Measurements from ENCODE around the gene TBC1D8B. TPM values are rescaled to one million over a fixed set of nuclear protein-coding genes. Genes with fewer than 3 reads are reported as not detected.

TBC1D8B gene
- total and polyA plus RNA-seq, 2 donors (not counting 1 experiment from before 2014, with no cell fraction given) = 0.46 to 9.1 TPM

- no peaks in the 10 kb centered on the region for H3K27me3 Mint-ChIP-seq
- no peak overlapping the region for H3K27ac Mint-ChIP-seq
- DNase-seq (peak; percentile 49), ATAC-seq (ENCODE audit: low read depth) (peak; percentile 47)
- H3K27ac ChIP-seq (ENCODE audit: low read length in 2 of 2) = no peak overlapping the region
- no peak overlapping the region for H3K4me3 ChIP-seq (ENCODE audit: control extremely low read depth in 1 of 5, extremely low read depth in 1 of 5, insufficient read depth in 1 of 5, low read depth in 2 of 5, low read length in 4 of 5)
- H3K9me3 ChIP-seq (ENCODE audit: control extremely low read depth in 1 of 3, control insufficient read depth in 2 of 3, insufficient read depth in 1 of 3, low read length in 2 of 3) = no peaks in the 10 kb centered on the region
- no CpG with 5 or more reads among the region's 6 CpGs for WGBS (ENCODE audit: insufficient coverage)
- H3K4me1 Mint-ChIP-seq = no peaks in the 10 kb centered on the region
- H3K36me3 ChIP-seq (replicated peaks in 1 of 2; ENCODE audit: control extremely low read depth in 1 of 2, control insufficient read depth in 1 of 2, extremely low read depth in 1 of 2, insufficient read depth in 2 of 2, low read length in 1 of 2) = no peaks in the 10 kb centered on the region
- ChIA-PET POLR2A (no interaction called here), CTCF (interaction anchor here (1.0 to 2.5 kb wide), 5 partner anchors 8 to 1000 kb away, joined by 3 to 10 read pairs (median 5); partner anchors contain the start of gene RIPPLY1)
- no peaks in the 10 kb centered on the region for H3K4me1 ChIP-seq (ENCODE audit: control insufficient read depth in 2 of 2, insufficient read depth in 2 of 2, low read length in 2 of 2)
- H3K9me3 Mint-ChIP-seq (ENCODE audit: insufficient read depth) = no peaks in the 10 kb centered on the region
- H3K4me3 Mint-ChIP-seq = no peak overlapping the region
- intact Hi-C loops (cut with micrococcal nuclease) = loop anchor here (1.0 to 10.0 kb wide), 3 partner anchors 530 to 1000 kb away; no protein-coding TSS in a partner anchor
- H3K9ac ChIP-seq (ENCODE audit: low read length) = no peak overlapping the region
- TF ChIP-seq CTCF (IDR thresholded peaks at IDR 0.05) (peak; percentile 73), EZH2 (IDR thresholded peaks at IDR 0.05; ENCODE audit: borderline replicate concordance, insufficient read depth, low read depth, low read length, poor library complexity, severe bottlenecking) (no peak)
- H2AFZ ChIP-seq (ENCODE audit: insufficient read depth, low read depth, low read length, poor library complexity, severe bottlenecking) = no peak overlapping the region
- H3K27me3 ChIP-seq (replicated peaks in 1 of 4; ENCODE audit: control extremely low read depth in 1 of 4, control insufficient read depth in 3 of 4, insufficient read depth in 4 of 4, low read length in 3 of 4) = peaks cover 0 to 3% (median 0%) of the 10 kb centered on the region in 4 experiments
- H3K4me2 ChIP-seq (replicated peaks; ENCODE audit: low read depth, low read length, poor library complexity, severe bottlenecking) = no peak overlapping the region
- no peaks in the 10 kb centered on the region for H4K20me1 ChIP-seq (ENCODE audit: control insufficient read depth, insufficient read depth, low read length, poor library complexity, severe bottlenecking)
- H3K79me2 ChIP-seq (ENCODE audit: control insufficient read depth, insufficient read depth, low read length) = no peaks in the 10 kb centered on the region
Measured at GRCh38 chrX:106894392-106894909, 92.0 kb downstream of the TBC1D8B start.

GRCh38 chrX:106894978-106895452 is 92.5 kb downstream of the TBC1D8B start:
- Histone ChIP-seq H3K9me3 (ENCODE audit: control extremely low read depth in 1 of 3, control insufficient read depth in 2 of 3, insufficient read depth in 1 of 3, low read length in 2 of 3) (no peaks in the 10 kb centered on the region), H3K36me3 (replicated peaks in 1 of 2; ENCODE audit: control extremely low read depth in 1 of 2, control insufficient read depth in 1 of 2, extremely low read depth in 1 of 2, insufficient read depth in 2 of 2, low read length in 1 of 2) (no peaks in the 10 kb centered on the region), H3K4me2 (replicated peaks; ENCODE audit: low read depth, low read length, poor library complexity, severe bottlenecking) (no peak overlapping the region), H2AFZ (ENCODE audit: insufficient read depth, low read depth, low read length, poor library complexity, severe bottlenecking) (no peak overlapping the region), H3K27me3 (replicated peaks in 1 of 4; ENCODE audit: control extremely low read depth in 1 of 4, control insufficient read depth in 3 of 4, insufficient read depth in 4 of 4, low read length in 3 of 4) (peaks cover 0 to 3% (median 0%) of the 10 kb centered on the region in 4 experiments), H3K9ac (ENCODE audit: low read length) (no peak overlapping the region), H3K4me3 (ENCODE audit: control extremely low read depth in 1 of 5, extremely low read depth in 1 of 5, insufficient read depth in 1 of 5, low read depth in 2 of 5, low read length in 4 of 5) (no peak overlapping the region), H4K20me1 (ENCODE audit: control insufficient read depth, insufficient read depth, low read length, poor library complexity, severe bottlenecking) (no peaks in the 10 kb centered on the region), H3K79me2 (ENCODE audit: control insufficient read depth, insufficient read depth, low read length) (no peaks in the 10 kb centered on the region), H3K4me1 (ENCODE audit: control insufficient read depth in 2 of 2, insufficient read depth in 2 of 2, low read length in 2 of 2) (no peaks in the 10 kb centered on the region), H3K27ac (ENCODE audit: low read length in 2 of 2) (no peak overlapping the region)
- ChIA-PET POLR2A (no interaction called here), CTCF (interaction anchor here (1.0 to 2.5 kb wide), 4 partner anchors 8 to 999 kb away, joined by 4 to 10 read pairs (median 6); partner anchors contain the start of gene RIPPLY1)
- Mint-ChIP-seq H3K4me1 (no peaks in the 10 kb centered on the region), H3K27ac (no peak overlapping the region), H3K9me3 (ENCODE audit: insufficient read depth) (no peaks in the 10 kb centered on the region), H3K27me3 (no peaks in the 10 kb centered on the region), H3K4me3 (no peak overlapping the region)
- intact Hi-C loops (cut with micrococcal nuclease) = loop anchor here (1.0 to 10.0 kb wide), 3 partner anchors 530 to 999 kb away; no protein-coding TSS in a partner anchor
- TF ChIP-seq EZH2 (IDR thresholded peaks at IDR 0.05; ENCODE audit: borderline replicate concordance, insufficient read depth, low read depth, low read length, poor library complexity, severe bottlenecking) (no peak), CTCF (IDR thresholded peaks at IDR 0.05) (no peak)
- 78% methylated on average over 1 of the region's 3 CpGs for WGBS (ENCODE audit: insufficient coverage)
- no peak for DNase-seq
- ATAC-seq (ENCODE audit: low read depth) = no peak
